GM04504 (cell line): ENCODE measurements around the gene ADAMTS2.

Experiments used
- DNase-seq: peaks from one replicate; pipeline ENCODE4 v3.0.0-alpha.2; 2012; ENCODE audit warnings: low read depth

Gene ADAMTS2

DNA sequence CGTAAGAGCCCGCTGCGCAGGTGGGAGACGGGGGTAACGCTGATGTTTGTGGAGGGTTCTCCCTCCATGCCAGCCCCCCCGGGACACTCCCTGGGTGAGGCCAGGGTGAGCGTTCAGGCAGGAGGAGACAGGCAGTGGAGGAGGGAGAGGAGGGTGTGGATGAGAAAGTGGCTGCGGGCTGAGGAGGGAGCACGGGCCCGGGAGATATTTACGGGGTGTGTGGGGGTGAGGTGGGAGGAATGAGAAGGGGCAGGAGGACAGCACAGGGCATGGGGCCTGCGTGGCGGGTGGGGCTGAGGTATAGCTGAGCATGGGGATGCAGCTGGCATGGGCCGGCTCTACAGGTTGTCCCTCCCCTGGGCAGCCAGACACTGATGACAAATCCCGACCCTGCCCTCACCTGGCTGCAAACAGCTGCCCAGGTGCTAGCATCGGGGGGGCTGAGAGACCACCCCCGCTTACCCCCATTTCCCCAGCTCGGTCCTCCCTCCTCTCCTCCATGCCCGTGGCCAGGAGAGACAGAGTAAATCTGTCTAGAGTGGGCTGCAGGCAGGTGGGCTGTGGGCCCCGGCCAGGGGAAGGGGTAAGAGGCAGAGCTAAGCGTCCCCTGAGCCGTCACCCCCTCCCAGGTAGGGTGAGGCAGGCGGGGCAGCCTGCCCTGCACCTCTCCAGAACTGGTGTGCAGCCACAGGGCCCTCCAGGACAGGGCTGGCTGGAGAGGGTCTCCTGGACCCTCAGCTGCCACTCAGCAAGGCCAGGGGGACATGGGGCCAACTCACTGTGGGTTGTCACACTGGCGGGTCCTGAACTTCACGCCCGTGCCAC lies 205.9 kb downstream of the ADAMTS2 start:
- DNase-seq: no peak

DNA sequence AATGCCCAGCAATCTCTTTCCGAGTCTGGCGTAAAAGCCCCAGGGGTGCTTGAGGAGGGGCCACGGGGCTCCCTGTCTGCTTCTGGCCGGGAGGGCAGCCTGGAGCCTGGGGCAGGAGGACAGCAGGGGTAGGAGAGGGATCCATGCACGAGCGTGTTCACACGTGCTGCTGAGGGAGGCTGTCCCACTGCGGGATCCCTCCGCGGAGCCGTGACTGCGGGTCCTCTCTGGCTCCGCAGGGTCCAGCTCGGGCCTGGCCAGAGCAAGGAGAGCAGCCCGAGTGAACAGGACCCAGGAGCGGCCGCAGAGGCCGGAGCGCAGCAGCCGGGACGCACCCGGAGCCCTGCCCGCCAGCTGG lies 206.7 kb downstream of the ADAMTS2 start:
- no peak for DNase-seq

DNA sequence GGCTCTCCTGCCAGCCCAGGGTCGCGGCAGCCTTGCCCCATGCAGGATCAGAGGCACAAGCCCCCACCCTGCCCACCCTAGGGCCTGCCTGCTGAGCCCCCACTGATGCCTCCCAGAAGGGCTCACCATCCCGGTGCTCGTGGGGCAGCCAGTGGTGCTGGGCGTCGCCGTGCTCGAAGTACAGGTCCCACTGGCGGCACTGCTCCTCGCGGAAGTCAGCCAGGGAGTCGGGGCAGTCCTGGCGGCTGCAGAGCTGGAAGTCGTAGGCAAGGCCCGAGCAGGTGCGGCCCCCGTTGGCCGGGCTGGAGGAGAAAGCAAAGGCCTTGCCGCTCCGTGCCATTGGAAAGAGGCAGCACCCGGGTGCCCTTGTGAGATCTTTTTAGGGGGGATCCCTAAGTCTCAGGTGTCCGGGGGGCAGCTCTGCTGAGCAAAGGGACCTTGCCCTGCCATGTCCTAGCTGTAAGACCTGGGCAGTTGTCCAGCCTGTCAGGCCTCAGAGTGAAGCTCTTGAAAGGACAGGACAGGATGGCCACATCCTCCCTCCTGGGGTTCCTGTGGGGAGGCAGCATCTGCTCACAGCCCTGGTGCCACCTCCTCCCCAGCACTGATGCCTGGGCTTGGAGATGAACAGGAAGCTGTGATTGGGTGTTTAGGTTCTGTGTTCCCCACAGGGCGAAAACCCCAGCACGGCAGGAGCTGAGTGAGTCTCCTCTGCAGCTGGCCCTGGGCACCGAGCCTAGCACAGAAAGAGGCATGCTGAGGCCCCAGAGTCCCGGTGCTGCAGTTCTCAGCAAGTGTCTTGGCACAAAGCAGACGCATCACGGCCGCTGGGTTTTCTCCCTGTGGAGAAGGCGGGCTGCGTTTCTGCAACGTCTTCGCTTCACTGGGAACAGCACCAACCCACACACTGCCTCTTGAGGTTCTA lies 207.4 kb downstream of the ADAMTS2 start:
- no peak for DNase-seq

DNA sequence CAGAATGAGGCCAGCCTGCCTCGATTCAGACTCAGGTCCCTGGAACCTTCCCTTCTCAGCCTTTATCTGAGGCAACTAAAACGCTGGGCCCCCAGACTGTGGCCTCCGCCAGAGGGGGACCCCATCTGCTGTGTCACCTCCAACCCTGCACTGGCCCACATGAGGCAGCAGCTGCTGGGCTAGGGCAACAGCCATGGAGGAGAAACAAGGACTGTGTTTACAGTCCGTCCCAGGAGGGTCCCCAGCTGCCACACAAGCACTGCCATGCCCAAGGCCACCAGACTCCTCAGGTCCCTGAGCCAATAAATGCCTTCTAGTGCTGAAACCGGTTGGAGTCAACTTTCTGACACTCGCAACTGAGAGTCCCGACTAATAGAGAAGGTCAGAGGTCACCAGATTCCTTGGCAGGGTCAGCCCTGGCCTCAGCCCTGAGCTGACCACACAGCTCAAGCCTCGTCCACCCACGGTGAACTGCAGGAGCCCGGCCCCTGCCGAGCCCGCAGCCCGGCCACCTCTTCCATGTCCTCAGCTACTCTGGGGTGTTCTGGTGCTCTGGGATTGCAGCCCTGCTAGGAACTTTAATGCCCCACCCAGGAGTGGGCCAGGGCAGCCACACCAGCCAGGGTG lies 208.1 kb downstream of the ADAMTS2 start:
- no peak for DNase-seq

DNA sequence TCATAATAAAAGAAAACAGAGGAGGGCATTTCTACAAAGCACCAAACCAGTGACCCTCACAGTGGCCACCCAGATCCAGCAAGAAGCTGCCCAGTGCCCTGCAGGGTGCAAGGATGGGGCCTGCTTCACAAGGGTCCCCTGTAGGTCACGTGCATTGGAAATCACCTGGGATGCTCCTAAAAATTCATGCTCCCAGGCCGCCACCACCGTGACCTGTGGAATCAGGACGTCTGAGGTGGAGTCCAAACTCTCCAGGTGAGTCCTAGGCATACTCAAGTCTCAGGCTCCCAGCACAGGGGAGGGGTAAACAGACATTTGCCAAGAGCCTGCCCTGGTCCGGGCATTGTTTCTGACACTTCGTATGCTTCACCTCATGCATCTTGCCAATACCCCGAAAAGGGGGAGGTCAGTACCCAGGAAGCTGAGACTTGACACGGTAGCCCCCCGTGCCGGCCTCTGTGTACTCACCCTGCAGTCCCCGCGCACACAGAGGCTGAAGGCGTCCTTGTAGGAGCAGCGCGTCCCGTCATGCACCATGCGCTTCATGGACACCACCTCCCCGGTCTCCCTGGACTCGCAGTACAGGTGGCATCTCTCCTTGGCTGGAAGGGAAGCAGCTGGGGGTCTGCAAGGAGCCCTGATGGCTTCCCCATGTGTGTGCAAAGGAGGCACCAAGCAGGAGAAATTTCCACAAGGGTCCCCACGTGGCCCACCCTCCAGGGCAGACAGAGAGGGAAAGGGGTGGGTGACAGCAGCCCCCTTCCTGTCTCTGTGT lies 209.6 kb downstream of the ADAMTS2 start:
- no peak for DNase-seq

DNA sequence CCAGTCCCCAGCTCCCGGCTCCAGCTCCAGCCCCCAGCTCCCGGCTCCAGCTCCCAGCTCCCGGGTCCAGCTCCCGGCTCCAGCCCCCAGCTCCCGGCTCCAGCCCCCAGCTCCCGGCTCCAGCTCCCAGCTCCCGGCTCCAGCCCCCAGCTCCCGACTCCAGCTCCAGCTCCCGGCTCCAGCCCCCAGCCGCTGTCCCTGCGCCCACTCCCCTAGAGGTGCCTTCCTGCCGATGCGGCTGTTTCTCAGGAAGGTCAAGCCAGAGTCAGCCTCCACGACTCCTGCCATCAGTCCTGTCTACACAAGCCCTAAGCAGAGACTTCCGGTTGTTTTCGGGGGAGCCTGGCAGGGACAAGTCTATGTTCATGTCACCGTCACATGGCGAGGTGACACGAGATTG lies 210.3 kb downstream of the ADAMTS2 start:
- no peak for DNase-seq

DNA sequence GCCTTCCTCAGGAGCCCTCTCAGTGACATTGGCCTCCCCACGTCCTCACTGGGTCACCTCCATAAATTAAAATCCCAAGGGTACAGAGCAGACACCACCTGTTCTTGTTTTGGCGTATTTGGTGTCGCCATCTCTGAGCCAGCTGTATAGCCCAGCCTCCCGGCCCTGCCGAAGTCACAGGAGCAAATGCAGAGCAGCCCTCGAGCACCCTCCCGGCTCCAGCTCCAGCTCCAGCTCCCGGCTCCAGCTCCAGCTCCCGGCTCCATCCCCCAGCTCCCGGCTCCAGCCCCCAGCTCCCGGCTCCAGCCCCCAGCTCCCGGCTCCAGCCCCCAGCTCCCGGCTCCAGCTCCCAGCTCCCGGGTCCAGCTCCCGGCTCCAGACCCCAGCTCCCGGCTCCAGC lies 210.8 kb downstream of the ADAMTS2 start:
- DNase-seq: no peak

DNA sequence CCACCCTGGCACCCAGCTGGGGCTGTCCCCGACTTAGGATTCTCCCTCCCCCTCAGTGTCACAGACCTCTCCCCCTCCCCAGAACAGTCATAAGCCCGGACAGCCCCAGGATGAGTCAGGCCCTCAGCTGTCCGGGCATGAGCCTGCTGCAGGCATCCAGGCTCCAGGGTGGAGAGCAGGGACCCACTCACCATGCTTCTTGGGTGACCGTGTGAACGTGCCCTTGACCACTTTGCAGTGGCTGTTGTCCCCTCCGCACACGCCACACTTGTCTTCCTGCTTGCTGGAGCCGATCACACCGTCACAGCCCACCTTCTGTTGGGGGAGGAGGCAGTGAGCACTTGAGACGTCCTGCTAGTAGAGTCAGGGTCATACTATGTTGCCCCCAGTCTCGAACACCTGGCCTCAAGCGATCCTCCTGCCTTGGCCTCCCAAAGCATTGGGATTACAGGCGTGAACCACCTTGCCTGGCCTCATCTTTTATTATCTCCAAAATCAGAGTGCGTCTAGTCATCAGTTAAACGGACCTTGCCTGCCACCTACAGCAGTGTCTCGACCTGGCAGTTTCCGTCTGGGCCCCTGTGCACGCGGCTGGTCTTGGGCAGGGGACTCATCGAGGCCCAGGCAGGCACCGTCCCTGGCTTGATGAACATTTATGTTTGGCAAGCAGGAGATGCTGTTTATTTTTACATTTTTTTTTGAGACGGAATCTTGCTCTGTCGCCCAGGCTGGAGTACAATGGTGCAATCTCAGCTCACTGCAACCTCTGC lies 212.5 kb downstream of the ADAMTS2 start:
- no peak for DNase-seq

DNA sequence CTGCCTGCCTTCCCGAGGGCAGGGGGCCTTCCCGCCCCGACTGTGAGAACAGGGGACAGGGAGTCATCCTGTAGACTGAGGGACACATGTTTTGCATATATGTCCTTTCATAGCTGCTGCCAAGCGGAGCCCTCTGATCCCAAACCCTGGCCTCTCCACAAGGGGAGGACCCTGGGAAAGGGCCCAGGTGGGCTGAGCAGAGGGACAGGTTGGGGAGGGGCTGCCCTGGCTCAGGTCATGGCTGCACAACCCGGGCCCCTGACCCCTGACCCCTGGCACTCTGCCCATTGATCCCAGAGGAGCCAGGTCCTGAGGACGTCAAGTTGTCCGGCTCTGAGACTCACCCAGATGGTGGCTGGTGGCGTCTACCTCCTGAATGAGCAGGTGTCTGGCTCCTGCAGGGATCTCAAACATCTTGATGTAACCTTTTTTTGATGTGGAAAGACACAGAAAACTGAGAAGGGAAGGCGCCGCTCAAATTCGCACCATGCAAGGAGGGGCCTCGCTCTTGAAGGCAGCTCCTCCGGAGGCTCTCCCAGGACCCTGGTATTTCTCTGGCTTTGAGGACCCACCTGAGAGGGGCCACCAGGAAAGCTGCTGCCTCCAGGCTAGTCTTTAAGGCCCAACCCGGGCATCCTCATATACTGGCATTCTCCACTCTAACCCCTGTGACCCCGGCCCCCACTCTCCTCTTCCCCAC lies 213.2 kb downstream of the ADAMTS2 start:
- DNase-seq: no peak

DNA sequence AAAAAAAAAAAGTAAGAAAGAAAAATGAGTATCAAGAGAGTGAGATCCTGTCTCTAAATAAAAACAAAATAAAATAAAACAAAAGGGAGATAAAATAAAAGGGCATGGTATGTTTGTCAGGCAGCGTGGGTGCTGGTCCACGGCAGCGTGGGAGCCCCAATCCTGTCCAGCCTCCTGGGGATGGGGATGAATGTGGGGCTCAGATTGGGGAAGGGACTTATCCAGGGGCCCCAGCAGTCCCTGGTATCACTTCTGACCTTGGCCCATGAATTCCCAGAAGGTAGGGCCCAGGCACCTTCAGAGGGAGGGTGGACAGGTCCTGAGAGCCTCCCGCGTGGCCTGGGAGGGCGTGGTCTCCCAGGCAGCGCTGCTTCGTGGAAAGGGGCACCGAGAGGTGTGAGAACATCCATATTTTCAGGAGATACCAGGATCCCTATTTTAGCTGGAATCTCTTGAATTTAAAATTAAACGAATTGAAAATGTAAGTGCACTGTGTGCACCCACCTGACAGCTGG lies 213.9 kb downstream of the ADAMTS2 start:
- no peak for DNase-seq

DNA sequence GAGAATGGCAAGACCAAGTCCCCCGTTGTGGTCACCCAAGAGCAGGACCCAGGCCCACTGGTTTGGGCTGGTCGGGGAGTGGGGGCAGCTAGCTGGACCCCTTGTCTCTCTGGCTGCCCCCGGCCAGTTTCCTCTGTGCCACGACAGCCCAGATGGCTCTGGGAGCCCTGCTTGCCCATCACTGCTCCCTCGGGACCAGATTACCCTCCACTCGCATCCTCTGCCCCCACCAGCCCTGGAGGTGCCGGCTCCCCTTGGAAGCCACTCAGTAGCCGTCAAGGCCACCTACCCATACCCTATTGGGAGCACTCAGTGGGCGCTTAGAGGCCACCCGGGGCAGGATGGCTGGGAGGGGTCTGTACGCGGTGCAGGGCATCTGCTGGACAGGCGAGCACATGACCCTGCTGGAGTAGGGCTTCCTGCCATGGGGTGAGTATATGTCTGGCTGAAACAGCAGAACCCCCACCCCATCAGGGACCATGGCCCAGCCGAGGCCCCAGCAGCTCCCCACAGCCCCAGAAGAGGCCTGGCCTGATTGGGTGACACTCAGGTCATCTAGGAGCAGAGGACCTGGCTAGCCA lies 215.1 kb downstream of the ADAMTS2 start:
- DNase-seq: no peak

DNA sequence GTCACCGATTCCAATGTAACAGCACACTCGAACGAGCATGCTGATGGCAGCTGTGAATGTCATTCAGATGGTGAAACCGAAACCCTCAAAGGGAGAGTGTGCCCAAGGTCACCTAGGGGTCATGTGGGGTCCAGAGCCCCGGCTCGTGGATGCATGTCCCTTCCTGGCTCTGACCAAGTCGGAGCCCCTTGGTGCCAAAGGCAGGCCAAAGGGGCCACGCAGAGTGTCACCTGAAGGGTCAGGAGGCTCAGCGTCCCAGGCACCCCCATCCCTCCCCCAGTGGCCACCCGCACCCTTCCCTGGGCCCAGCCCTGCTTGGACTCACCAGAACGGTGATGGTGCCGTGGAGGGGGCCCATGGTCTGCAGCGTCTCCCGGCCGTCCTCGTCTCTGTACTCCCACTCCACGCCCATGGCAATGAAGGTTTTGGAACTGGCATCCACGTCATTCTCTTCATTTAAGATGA lies 215.6 kb downstream of the ADAMTS2 start:
- no peak for DNase-seq

DNA sequence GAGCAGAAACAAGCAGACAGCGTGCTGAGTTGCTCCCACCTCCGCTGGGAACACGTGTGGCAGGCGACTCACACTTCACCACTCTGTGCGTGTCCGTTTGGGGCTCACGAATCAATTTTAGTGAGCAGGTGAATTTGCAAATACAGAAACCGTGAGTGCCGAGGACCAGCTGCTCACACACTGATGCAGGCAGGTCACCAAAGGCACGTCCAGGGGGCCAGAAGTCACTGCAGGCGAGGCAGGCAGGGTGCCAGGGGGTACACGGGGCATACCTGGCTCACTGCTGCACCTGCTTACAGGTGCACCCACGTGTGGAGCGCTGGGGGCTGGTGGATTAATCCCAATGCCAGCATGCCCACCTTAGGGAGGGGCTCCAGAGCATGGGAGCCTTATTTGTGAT lies 216.3 kb downstream of the ADAMTS2 start:
- no peak for DNase-seq

DNA sequence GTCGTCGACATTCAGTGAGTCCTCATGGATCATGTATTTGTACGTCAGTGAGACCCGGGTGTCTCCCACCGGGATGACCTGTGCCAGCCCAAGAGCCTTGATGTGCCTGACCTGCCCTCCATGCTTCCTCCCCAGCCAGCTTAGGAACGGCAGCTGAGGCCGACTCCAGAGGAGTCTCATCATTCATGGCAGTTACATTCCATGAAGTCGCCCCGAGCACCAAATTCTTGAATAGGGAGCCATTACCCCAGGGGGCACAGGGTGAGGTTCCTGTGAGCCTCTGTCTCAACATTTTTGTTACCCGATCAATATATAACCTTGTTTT lies 217.3 kb downstream of the ADAMTS2 start:
- no peak for DNase-seq

DNA sequence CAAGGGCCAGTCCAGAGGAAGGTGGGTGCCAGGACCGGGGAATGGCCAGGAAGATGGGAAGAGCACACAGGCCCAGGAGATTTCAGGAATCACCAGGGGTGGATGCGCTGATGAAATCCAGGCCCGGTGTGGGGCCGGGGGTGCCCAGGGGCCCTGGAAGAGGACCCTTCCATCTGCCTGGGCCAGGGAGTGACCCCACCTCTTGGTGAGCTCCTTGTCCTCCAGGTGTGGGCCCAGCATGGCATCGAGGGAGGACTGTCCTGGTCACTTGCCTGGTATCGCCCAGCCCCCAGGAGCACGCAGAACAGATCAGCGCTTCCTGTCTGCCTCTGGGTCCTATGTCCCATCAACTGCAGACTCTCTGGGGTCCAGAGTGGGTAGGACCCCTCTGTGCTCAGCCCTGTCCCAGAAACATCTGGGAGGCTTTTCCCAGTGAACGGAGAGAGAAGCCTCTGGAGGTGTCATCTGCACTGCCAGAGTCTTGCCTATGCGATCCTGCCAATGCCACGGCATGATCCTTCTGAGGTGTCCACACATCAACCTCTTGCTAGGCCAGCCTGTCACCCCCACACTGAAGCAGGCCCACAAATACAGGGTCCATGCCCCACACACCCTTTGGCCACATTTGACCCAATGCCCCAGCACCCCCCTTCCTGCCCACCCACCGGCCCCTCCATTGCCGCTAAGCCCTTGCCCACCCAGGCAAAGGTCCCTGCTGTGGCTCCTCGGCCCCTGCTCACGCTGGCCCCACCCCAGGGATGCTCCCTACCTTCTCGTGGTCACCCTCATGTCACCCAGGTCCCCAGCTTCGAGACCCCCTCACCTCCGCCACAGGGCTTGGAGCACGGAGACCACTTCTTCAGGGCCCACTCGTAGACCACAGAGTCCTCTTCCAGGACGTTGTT lies 217.9 kb downstream of the ADAMTS2 start:
- no peak for DNase-seq

DNA sequence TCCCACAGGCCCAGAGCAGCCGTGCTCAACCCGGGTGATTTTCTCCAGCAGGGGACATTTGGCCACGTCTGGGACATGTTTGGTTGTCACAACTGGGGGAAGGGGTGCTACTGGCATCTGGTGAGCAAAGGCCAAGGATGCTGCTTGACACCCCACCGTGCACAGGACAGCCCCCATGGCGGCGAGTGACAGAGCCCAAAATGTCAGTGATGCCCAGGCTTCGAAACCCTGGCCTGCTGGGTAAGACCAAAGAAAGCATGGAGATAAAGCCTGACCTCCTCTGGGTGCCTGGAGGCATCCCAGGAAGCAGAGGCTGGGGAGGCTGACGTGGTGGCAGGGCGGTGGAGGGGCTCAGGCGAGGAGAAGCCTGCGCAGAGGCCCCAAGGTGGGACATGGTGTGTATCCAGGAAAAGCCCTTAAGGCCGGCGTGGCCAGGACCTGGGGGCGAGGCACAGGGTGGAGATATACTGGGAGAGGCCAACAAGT lies 218.7 kb downstream of the ADAMTS2 start:
- DNase-seq: no peak

DNA sequence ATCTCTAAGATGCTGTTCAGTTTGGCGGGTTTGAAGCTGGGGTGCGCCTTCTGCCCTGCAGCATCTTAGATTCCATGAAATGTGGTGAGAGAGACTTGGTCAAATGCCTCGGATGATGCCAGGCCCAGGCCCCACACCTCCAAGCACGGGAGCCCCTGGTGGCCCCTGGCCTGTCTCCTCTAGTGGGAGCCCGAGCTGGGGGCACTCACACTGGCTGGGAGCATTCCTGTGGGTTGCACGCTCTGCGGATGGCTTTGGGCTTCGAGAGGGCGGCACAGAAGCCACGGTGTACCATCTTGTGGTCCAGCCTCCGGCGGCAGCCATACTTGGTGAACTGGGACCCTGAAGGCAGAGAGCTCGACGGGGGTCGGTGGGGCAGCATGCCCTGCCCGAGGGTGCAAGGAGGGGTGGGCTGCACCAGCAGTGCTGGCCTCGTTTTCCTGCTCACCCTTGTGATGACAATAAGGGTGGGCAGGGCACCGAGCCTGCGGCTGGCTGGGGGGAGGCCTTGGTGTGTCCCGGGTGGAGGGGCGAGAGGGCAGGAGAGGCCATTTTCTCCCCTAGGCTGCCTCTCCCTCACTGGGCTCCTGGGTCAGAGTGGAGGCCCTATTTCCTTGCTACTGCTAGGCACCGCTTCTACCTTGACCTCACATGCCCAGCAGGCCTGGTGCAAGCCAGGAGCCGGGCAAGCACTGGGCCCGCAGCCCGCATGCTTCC lies 219.3 kb downstream of the ADAMTS2 start:
- no peak for DNase-seq
